GM12864 (cell line): ENCODE data around the gene APOA1.

ENCODE experiments used
- DNase-seq: peaks from one replicate; pipeline ENCODE4 v3.0.0-alpha.2; 2011; ENCODE audit warnings: low read depth
- H3K4me3 ChIP-seq: 2 replicates; pipeline ENCODE4 v1.5.1; 2011; ENCODE audit warnings: mild to moderate bottlenecking, low read depth, low read length, control low read depth
- CTCF ChIP-seq: IDR thresholded peaks from 2 replicates; pipeline ENCODE4 v1.5.1; 2011; ENCODE audit warnings: low read depth, mild to moderate bottlenecking, moderate library complexity, low read length, control low read depth, inconsistent platforms; ENCODE audit errors: missing control alignments

Gene APOA1

DNA sequence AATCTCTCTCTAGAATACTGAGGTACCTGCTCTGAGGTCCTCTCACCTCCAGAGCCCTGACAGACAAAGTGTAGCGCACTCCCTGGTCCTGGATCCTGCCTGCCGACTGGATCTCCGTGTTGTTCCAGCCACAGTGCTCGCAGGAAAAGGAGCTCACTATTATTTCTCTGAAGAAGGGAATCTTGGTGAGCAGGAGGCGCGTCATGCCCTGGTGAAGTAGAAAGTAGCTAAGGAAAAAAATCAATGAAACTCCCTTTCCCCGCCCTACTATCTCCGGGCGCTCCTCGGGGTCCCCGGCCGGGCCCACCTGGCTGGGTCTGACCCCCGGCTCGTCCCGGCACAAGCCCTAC, 50.0 kb downstream of the APOA1 start:
- H3K4me3 ChIP-seq: peak overlapping the region; percentile 88
- TF ChIP-seq CTCF: no peak
- no peak for DNase-seq

- TF ChIP-seq CTCF: no peak
- DNase-seq: no peak
- H3K4me3 ChIP-seq: peak overlapping the region; percentile 88
Observed at GRCh38 chr11:116786966-116787365, 50.5 kb downstream of the APOA1 start.

GRCh38 chr11:116786326-116786725, 51.1 kb downstream of the APOA1 start:
- no peak overlapping the region; the same call in 1 of the 2 replicates for H3K4me3 ChIP-seq
- no peak for DNase-seq
- no peak for TF ChIP-seq CTCF
